Stimulated activated CD8-positive, alpha-beta memory T cell treated with anti-CD3 and anti-CD28 coated beads, Interleukin-7, amount 100 ng/mL, for 24 hours (primary cell): ENCODE measurements around the gene TEX26.
"Not testable (repeated sequence)": the region's sequence is repeated elsewhere in the genome, so short reads cannot be mapped to it uniquely, and the experiment has no call there.

Experiments
- DNase-seq: peaks from one replicate; pipeline ENCODE4 v3.0.0-alpha.2; 2020; ENCODE audit warnings: low read depth

Gene TEX26

GRCh38 chr13:30918662-30919405, 13.6 kb upstream of the TEX26 start:
- DNase-seq = no peak

GRCh38 chr13:30920162-30920909, 12.1 kb upstream of the TEX26 start:
- no peak for DNase-seq

GRCh38 chr13:30923418-30923817, 9.0 kb upstream of the TEX26 start:
- DNase-seq = no peak

GRCh38 chr13:30924721-30925120, 7.7 kb upstream of the TEX26 start:
- DNase-seq = no peak

GRCh38 chr13:30925429-30925828, 7.0 kb upstream of the TEX26 start:
- DNase-seq = no peak

- DNase-seq = no peak
Measured at GRCh38 chr13:30926781-30927180, 5.7 kb upstream of the TEX26 start.

GRCh38 chr13:30927188-30927587, 5.3 kb upstream of the TEX26 start:
- not testable (repeated sequence) for DNase-seq

GRCh38 chr13:30927595-30927994, 4.9 kb upstream of the TEX26 start:
- no peak for DNase-seq

GRCh38 chr13:30928978-30929377, 3.5 kb upstream of the TEX26 start:
- no peak for DNase-seq

- no peak for DNase-seq
Measured at GRCh38 chr13:30933354-30933670, 856 bp downstream of the TEX26 start.

GRCh38 chr13:30934381-30934780, 1.9 kb downstream of the TEX26 start:
- no peak for DNase-seq

- no peak for DNase-seq
Measured at GRCh38 chr13:30934803-30935202, 2.3 kb downstream of the TEX26 start.

GRCh38 chr13:30936971-30937370, 4.5 kb downstream of the TEX26 start:
- no peak for DNase-seq

- no peak for DNase-seq
Measured at GRCh38 chr13:30943881-30944280, 11.4 kb downstream of the TEX26 start.

- no peak for DNase-seq
Measured at GRCh38 chr13:30957258-30957943, 24.9 kb downstream of the TEX26 start.

GRCh38 chr13:30959678-30960077, 27.2 kb downstream of the TEX26 start:
- no peak for DNase-seq

GRCh38 chr13:30963791-30964190, 31.3 kb downstream of the TEX26 start:
- no peak for DNase-seq

- no peak for DNase-seq
Measured at GRCh38 chr13:30965380-30965779, 32.9 kb downstream of the TEX26 start.

- no peak for DNase-seq
Measured at GRCh38 chr13:30966101-30966500, 33.6 kb downstream of the TEX26 start.

GRCh38 chr13:30968846-30969245, 36.4 kb downstream of the TEX26 start:
- DNase-seq = no peak

- DNase-seq = no peak
Measured at GRCh38 chr13:30971575-30971974, 39.1 kb downstream of the TEX26 start.

GRCh38 chr13:30972888-30973377, 40.5 kb downstream of the TEX26 start:
- no peak for DNase-seq

- DNase-seq = no peak
Measured at GRCh38 chr13:30974350-30974749, 41.9 kb downstream of the TEX26 start.
